Smooth muscle cell (in vitro differentiated cells): ENCODE measurements around the gene MYL10. TPM values are rescaled to one million over a fixed set of nuclear protein-coding genes. Genes with fewer than 3 reads are reported as not detected.

Source experiments
- DNase-seq: peaks from one replicate; lab custom pipeline; 2025; ENCODE audit not compliant: unreplicated experiment; lab: John Stamatoyannopoulos, UW
- H2AFZ ChIP-seq: fragments of 200-600 bp; sonication (generic); 2 replicates; pipeline ENCODE4 v1.6.0; 2016; ENCODE audit warnings: antibody characterized with exemption, low read depth, mild to moderate bottlenecking
- H3F3A ChIP-seq: fragments of 200-600 bp; sonication (generic); 2 replicates; pipeline ENCODE4 v1.6.0; 2017; ENCODE audit warnings: antibody characterized with exemption, low read depth
- H3K27ac ChIP-seq: fragments of 200-600 bp; sonication (generic); 2 replicates; pipeline ENCODE4 v1.5.1; 2016; ENCODE audit warnings: low read depth, mild to moderate bottlenecking
- H3K27me3 ChIP-seq: fragments of 200-600 bp; sonication (generic); 2 replicates; pipeline ENCODE4 v1.6.1; 2016; ENCODE audit warnings: low read depth, mild to moderate bottlenecking
- H3K36me3 ChIP-seq: fragments of 200-600 bp; sonication (generic); 2 replicates; pipeline ENCODE4 v1.5.1; 2016; ENCODE audit warnings: low read depth
- H3K4me1 ChIP-seq: fragments of 200-600 bp; sonication (generic); 2 replicates; pipeline ENCODE4 v1.5.1; 2016; ENCODE audit warnings: low read depth
- H3K4me2 ChIP-seq: fragments of 200-600 bp; sonication (generic); 2 replicates; pipeline ENCODE4 v1.6.0; 2016; ENCODE audit warnings: mild to moderate bottlenecking
- H3K4me3 ChIP-seq: fragments of 200-600 bp; sonication (generic); 2 replicates; pipeline ENCODE4 v1.5.1; 2016; ENCODE audit warnings: mild to moderate bottlenecking
- H3K79me2 ChIP-seq: fragments of 200-600 bp; sonication (generic); 2 replicates; pipeline ENCODE4 v1.6.0; 2016; ENCODE audit warnings: low read depth, mild to moderate bottlenecking
- H3K9ac ChIP-seq: fragments of 200-600 bp; sonication (generic); 2 replicates; pipeline ENCODE4 v1.6.0; 2016; ENCODE audit warnings: low read depth
- H3K9me3 ChIP-seq: fragments of 200-600 bp; sonication (generic); replicated peaks from 2 replicates; pipeline ENCODE4 v1.5.1; 2016; ENCODE audit warnings: low read depth
- H4K20me1 ChIP-seq: fragments of 200-600 bp; sonication (generic); 2 replicates; pipeline ENCODE4 v1.6.0; 2016; ENCODE audit warnings: low read depth
- WGBS: methylation state at CpG from one replicate; pipeline ENCODE4 v1.1.7; 2016; ENCODE audit warnings: low lambda C conversion rate; 5-methylcytosine and 5-hydroxymethylcytosine counted together
- polyA plus RNA-seq: library from polyadenylated mRNA; unstranded; fragments of >200 nt; fragmentation: Nextera tagmentation; extraction: Ambion mirVana; gene quantifications from 2 replicates; pipeline ENCODE4 v1.2.1, GENCODE V29; 2016
- total RNA-seq: library from RNA; depleted of rRNA; stranded (reverse); fragments of >200 nt; gene quantifications from 2 replicates; pipeline ENCODE4 v1.2.3, GENCODE V29; 2014
- TF ChIP-seq, protein P1 (sequence below): fragments of 200-600 bp; sonication (generic); IDR thresholded peaks from 2 replicates; pipeline ENCODE4 v1.5.1; 2017; ENCODE audit warnings: borderline replicate concordance, mild to moderate bottlenecking, antibody characterized with exemption; ENCODE audit not compliant: insufficient read depth, poor library complexity, severe bottlenecking

MYL10 gene
- total and polyA plus RNA-seq, 2 experiments from 2014 or later, result 5.3 to 32.7 TPM

DNA sequence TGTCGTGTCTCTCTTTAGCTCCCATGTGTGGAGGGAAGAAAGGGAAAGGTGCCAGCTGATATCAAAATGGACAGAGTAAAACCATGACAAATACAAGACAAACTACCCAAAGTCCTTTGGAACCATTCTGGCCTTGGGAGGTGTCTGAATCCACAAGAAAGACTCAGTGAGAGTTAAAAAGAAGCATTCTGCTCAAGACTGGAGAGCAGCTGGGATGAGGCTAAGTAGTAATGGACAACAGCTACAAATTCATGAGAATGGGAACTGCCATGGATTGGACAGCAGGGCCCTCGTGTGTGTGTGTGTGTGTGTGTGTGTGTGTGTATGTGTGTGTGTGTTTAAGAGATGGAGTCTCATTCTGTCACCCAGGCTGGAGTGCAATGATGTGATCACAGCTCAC is 39.6 kb upstream of the MYL10 start:
- H3K4me2 ChIP-seq, result no peak overlapping the region
- no peaks in the 10 kb centered on the region for H3F3A ChIP-seq
- no peaks in the 10 kb centered on the region for H3K9me3 ChIP-seq
- 93% methylated on average over 2 of the region's 2 CpGs for WGBS
- no peaks in the 10 kb centered on the region for H3K4me1 ChIP-seq
- H2AFZ ChIP-seq, result no peak overlapping the region
- no peak overlapping the region for H3K4me3 ChIP-seq
- H3K79me2 ChIP-seq, result no peaks in the 10 kb centered on the region
- DNase-seq, result no peak
- no peaks in the 10 kb centered on the region for H4K20me1 ChIP-seq
- TF ChIP-seq, protein P1, sequence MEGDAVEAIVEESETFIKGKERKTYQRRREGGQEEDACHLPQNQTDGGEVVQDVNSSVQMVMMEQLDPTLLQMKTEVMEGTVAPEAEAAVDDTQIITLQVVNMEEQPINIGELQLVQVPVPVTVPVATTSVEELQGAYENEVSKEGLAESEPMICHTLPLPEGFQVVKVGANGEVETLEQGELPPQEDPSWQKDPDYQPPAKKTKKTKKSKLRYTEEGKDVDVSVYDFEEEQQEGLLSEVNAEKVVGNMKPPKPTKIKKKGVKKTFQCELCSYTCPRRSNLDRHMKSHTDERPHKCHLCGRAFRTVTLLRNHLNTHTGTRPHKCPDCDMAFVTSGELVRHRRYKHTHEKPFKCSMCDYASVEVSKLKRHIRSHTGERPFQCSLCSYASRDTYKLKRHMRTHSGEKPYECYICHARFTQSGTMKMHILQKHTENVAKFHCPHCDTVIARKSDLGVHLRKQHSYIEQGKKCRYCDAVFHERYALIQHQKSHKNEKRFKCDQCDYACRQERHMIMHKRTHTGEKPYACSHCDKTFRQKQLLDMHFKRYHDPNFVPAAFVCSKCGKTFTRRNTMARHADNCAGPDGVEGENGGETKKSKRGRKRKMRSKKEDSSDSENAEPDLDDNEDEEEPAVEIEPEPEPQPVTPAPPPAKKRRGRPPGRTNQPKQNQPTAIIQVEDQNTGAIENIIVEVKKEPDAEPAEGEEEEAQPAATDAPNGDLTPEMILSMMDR, result no peak
- H3K27me3 ChIP-seq, result no peaks in the 10 kb centered on the region
- H3K9ac ChIP-seq, result no peak overlapping the region
- H3K27ac ChIP-seq, result no peak overlapping the region
- no peaks in the 10 kb centered on the region for H3K36me3 ChIP-seq

DNA sequence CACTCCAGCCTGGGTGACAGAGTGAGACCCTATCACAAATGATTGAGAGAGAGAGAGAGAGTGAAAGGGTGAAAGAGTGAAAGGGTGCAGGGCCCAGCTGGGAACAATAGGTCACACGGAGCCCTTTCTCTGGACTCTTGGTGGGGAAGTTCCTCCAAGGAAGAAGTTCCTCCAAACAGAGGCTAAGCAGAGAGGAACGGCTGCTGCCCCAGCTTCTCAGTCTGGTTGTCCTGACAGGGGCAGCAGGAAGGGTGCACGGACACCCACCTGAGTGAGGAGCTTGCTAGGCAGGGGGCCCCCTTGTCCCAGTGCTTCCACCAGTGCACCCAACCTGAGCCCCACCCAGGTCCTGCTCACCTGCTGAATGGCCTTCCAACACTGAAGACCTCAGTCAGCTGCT is 38.8 kb upstream of the MYL10 start:
- Histone ChIP-seq H3K36me3 (no peaks in the 10 kb centered on the region), H3K9ac (no peak overlapping the region), H3K9me3 (no peaks in the 10 kb centered on the region), H3K79me2 (no peaks in the 10 kb centered on the region), H3K4me3 (no peak overlapping the region), H3K4me2 (no peak overlapping the region), H3K27me3 (no peaks in the 10 kb centered on the region), H3F3A (no peaks in the 10 kb centered on the region), H3K27ac (no peak overlapping the region), H3K4me1 (no peaks in the 10 kb centered on the region), H2AFZ (no peak overlapping the region), H4K20me1 (no peaks in the 10 kb centered on the region)
- no peak for DNase-seq
- TF ChIP-seq, protein P1, result no peak
- WGBS, result 90% methylated on average over 3 of the region's 3 CpGs

DNA sequence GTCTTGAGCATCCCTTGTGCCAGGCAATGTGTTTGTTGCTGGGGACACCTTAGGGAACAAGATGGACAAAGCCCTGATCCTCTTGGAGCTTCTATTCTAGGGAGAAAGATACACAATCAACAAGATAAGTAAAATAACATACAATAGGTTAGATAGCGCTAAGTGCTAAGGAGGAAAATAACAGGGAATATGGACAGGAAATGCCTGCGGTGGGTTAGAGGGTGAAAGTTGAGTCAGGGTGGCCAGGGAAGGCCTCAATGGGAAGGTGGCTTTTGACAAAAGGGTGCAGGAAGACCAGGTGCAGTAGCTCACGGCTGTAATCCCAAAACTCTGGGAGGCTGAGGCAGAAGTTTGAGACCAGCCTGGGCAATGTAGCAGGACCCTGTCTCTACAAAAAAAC is 38.3 kb upstream of the MYL10 start:
- Histone ChIP-seq H3K27ac (no peak overlapping the region), H3F3A (no peaks in the 10 kb centered on the region), H3K9ac (no peak overlapping the region), H3K9me3 (no peaks in the 10 kb centered on the region), H3K4me3 (no peak overlapping the region), H3K4me2 (no peak overlapping the region), H3K79me2 (no peaks in the 10 kb centered on the region), H3K4me1 (no peaks in the 10 kb centered on the region), H3K27me3 (no peaks in the 10 kb centered on the region), H3K36me3 (no peaks in the 10 kb centered on the region), H2AFZ (no peak overlapping the region), H4K20me1 (no peaks in the 10 kb centered on the region)
- TF ChIP-seq, protein P1, result no peak
- WGBS, result 95% methylated on average over 3 of the region's 3 CpGs
- no peak for DNase-seq

DNA sequence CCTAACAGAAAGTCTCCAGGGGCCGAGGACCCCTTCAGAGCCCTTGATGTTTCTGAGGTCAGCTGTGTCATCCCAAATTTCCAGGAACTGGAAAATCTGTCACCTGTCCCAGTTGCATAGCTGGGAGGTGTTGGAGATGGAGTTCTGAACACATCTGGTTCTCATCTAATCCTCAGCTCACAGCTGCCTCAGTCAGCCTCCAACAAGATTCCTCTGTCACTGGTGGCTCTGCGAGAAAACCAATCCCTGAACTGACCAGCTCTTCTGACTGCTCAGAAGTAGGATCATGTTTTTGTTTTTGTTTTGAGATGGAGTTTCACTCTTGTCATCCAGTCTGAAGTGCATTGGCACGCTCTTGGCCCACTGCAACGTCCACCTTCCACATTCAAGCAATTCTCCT is 37.6 kb upstream of the MYL10 start:
- Histone ChIP-seq H3K4me2 (no peak overlapping the region), H3K36me3 (no peaks in the 10 kb centered on the region), H3K9ac (no peak overlapping the region), H2AFZ (no peak overlapping the region), H3K27me3 (no peaks in the 10 kb centered on the region), H3K4me1 (no peaks in the 10 kb centered on the region), H3K4me3 (no peak overlapping the region), H3K27ac (no peak overlapping the region), H3K79me2 (no peaks in the 10 kb centered on the region), H3F3A (no peaks in the 10 kb centered on the region), H4K20me1 (no peaks in the 10 kb centered on the region), H3K9me3 (no peaks in the 10 kb centered on the region)
- TF ChIP-seq, protein P1, result no peak
- WGBS, result 66% methylated on average over 4 of the region's 4 CpGs
- no peak for DNase-seq
